ENCODE results near the gene FRMD4A. TPM values are rescaled to one million over a fixed set of nuclear protein-coding genes. Genes with fewer than 3 reads are reported as not detected.

FRMD4A gene
- polyA plus RNA-seq, 1 of the 3 experiments (the other 2 are of a cell fraction), result 37.7 TPM

- CTCF ChIA-PET, result no interaction called here
- TF ChIP-seq FOXJ3 (CRISPR knock-in tag; IDR thresholded peaks at IDR 0.05) (no peak), YY1 (IDR thresholded peaks at IDR 0.05; ENCODE audit: low read depth) (no peak), CTCF (IDR thresholded peaks at IDR 0.05) (no peak), ZBTB33 (IDR thresholded peaks at IDR 0.05; ENCODE audit: borderline replicate concordance, low read depth) (no peak)
- Histone ChIP-seq H3K9ac (no peak overlapping the region), H4K20me1 (ENCODE audit: insufficient read depth) (no peaks in the 10 kb centered on the region), H3K79me2 (ENCODE audit: insufficient read depth) (no peaks in the 10 kb centered on the region), H3K9me2 (no peaks in the 10 kb centered on the region), H3K9me3 (no peaks in the 10 kb centered on the region), H3K27ac (ENCODE audit: low read depth in 2 of 2, low read length in 1 of 2) (no peak overlapping the region), H3K4me3 (ENCODE audit: low read depth in 2 of 2, low read length in 1 of 2) (no peak overlapping the region), H3K36me3 (replicated peaks in 1 of 2; ENCODE audit: control insufficient read depth in 1 of 2, insufficient read depth in 2 of 2, low read length in 1 of 2) (no peaks in the 10 kb centered on the region), H3F3A (replicated peaks; ENCODE audit: insufficient read depth) (no peaks in the 10 kb centered on the region), H3K4me1 (ENCODE audit: control insufficient read depth in 1 of 2, insufficient read depth in 2 of 2, low read depth in 1 of 2, low read length in 1 of 2) (no peaks in the 10 kb centered on the region), H2AFZ (ENCODE audit: low read depth) (no peak overlapping the region), H3K27me3 (ENCODE audit: insufficient read depth) (no peaks in the 10 kb centered on the region; the same call in 1 of the 2 replicates), H3K4me2 (no peak overlapping the region)
- no peak for DNase-seq
- 9% methylated on average over 1 of the region's 2 CpGs for WGBS (ENCODE audit: low lambda C conversion rate)
- POLR2A ChIA-PET, result no interaction called here
Observed at GRCh38 chr10:14120812-14121211, 209.9 kb downstream of the FRMD4A start.

GRCh38 chr10:14118953-14119352 is 211.8 kb downstream of the FRMD4A start:
- Histone ChIP-seq H3K4me1 (ENCODE audit: control insufficient read depth in 1 of 2, insufficient read depth in 2 of 2, low read depth in 1 of 2, low read length in 1 of 2) (no peaks in the 10 kb centered on the region), H3K9me3 (no peaks in the 10 kb centered on the region), H3K36me3 (replicated peaks in 1 of 2; ENCODE audit: control insufficient read depth in 1 of 2, insufficient read depth in 2 of 2, low read length in 1 of 2) (no peaks in the 10 kb centered on the region), H3K27ac (ENCODE audit: low read depth in 2 of 2, low read length in 1 of 2) (no peak overlapping the region), H3K27me3 (ENCODE audit: insufficient read depth) (no peaks in the 10 kb centered on the region; the same call in 1 of the 2 replicates), H3F3A (replicated peaks; ENCODE audit: insufficient read depth) (no peaks in the 10 kb centered on the region), H3K9ac (no peak overlapping the region), H4K20me1 (ENCODE audit: insufficient read depth) (no peaks in the 10 kb centered on the region), H3K4me3 (ENCODE audit: low read depth in 2 of 2, low read length in 1 of 2) (no peak overlapping the region), H2AFZ (ENCODE audit: low read depth) (no peak overlapping the region), H3K9me2 (no peaks in the 10 kb centered on the region), H3K4me2 (no peak overlapping the region), H3K79me2 (ENCODE audit: insufficient read depth) (no peaks in the 10 kb centered on the region)
- WGBS (ENCODE audit: low lambda C conversion rate), result 55% methylated on average over 4 of the region's 4 CpGs
- no peak for DNase-seq
- POLR2A ChIA-PET, result no interaction called here
- CTCF ChIA-PET, result no interaction called here
- TF ChIP-seq USF2 (IDR thresholded peaks at IDR 0.05; ENCODE audit: borderline replicate concordance, low read depth, low read length), result no peak
- TF ChIP-seq RAD21 (IDR thresholded peaks at IDR 0.05; ENCODE audit: low read length), result no peak
- TF ChIP-seq EZH2phosphoT487 (IDR thresholded peaks at IDR 0.05; ENCODE audit: borderline replicate concordance, low read depth), result no peak
- TF ChIP-seq PBX3 (IDR thresholded peaks at IDR 0.05), result no peak
- TF ChIP-seq MAX (IDR thresholded peaks at IDR 0.05; ENCODE audit: low read depth), result no peak
- no peak for TF ChIP-seq NFIC (IDR thresholded peaks at IDR 0.05; ENCODE audit: borderline replicate concordance)
- no peak for TF ChIP-seq POLR2AphosphoS5 (IDR thresholded peaks at IDR 0.05; ENCODE audit: low read depth, low read length)
- TF ChIP-seq CHD2 (IDR thresholded peaks at IDR 0.05; ENCODE audit: low read length, partially characterized antibody), result no peak
- no peak for TF ChIP-seq IRF3 (IDR thresholded peaks at IDR 0.05; ENCODE audit: low read depth, low read length)
- TF ChIP-seq ZBTB33 (IDR thresholded peaks at IDR 0.05; ENCODE audit: borderline replicate concordance, low read depth), result no peak
- TF ChIP-seq YY1 (IDR thresholded peaks at IDR 0.05; ENCODE audit: low read depth), result no peak
- no peak for TF ChIP-seq TCF12 (IDR thresholded peaks at IDR 0.05)
- TF ChIP-seq MEF2A (IDR thresholded peaks at IDR 0.05; ENCODE audit: borderline replicate concordance, low read depth), result no peak
